Measurements from ENCODE around the gene KRTAP12-3.

The KRTAP12-3 gene

GRCh38 chr21:44701023-44701400 is 43.3 kb downstream of the KRTAP12-3 start:
- TF ChIP-seq CTCF (IDR thresholded peaks at IDR 0.05; ENCODE audit: low read depth, low read length): no peak
- no peak for DNase-seq (ENCODE audit: low read depth in 2 of 2)
- no peak overlapping the region for H3K4me3 ChIP-seq (replicated peaks in 1 of 2; ENCODE audit: low read depth in 2 of 2, low read length in 2 of 2)

GRCh38 chr21:44701541-44701940 is 43.8 kb downstream of the KRTAP12-3 start:
- no peak for TF ChIP-seq CTCF (IDR thresholded peaks at IDR 0.05; ENCODE audit: low read depth, low read length)
- DNase-seq (ENCODE audit: low read depth in 2 of 2): no peak
- no peak overlapping the region for H3K4me3 ChIP-seq (replicated peaks in 1 of 2; ENCODE audit: low read depth in 2 of 2, low read length in 2 of 2)

- H3K4me3 ChIP-seq (replicated peaks in 1 of 2; ENCODE audit: low read depth in 2 of 2, low read length in 2 of 2): no peak overlapping the region
- no peak for DNase-seq (ENCODE audit: low read depth in 2 of 2)
- TF ChIP-seq CTCF (IDR thresholded peaks at IDR 0.05; ENCODE audit: low read depth, low read length): no peak
Measured at GRCh38 chr21:44702111-44702972, 44.6 kb downstream of the KRTAP12-3 start.

GRCh38 chr21:44702973-44703730 is 45.4 kb downstream of the KRTAP12-3 start:
- no peak for DNase-seq (ENCODE audit: low read depth in 2 of 2)
- no peak overlapping the region for H3K4me3 ChIP-seq (replicated peaks in 1 of 2; ENCODE audit: low read depth in 2 of 2, low read length in 2 of 2)

GRCh38 chr21:44703731-44704635 is 46.3 kb downstream of the KRTAP12-3 start:
- TF ChIP-seq CTCF (IDR thresholded peaks at IDR 0.05; ENCODE audit: low read depth, low read length): no peak
- H3K4me3 ChIP-seq (replicated peaks in 1 of 2; ENCODE audit: low read depth in 2 of 2, low read length in 2 of 2): no peak overlapping the region
- no peak for DNase-seq (ENCODE audit: low read depth in 2 of 2)

More at GRCh38 chr21:44702973-44703730, 45.4 kb downstream of the KRTAP12-3 start:
- no peak for TF ChIP-seq CTCF (IDR thresholded peaks at IDR 0.05; ENCODE audit: low read depth, low read length)

GRCh38 chr21:44704636-44705001 is 46.9 kb downstream of the KRTAP12-3 start:
- DNase-seq (ENCODE audit: low read depth in 2 of 2): no peak
- H3K4me3 ChIP-seq (replicated peaks in 1 of 2; ENCODE audit: low read depth in 2 of 2, low read length in 2 of 2): no peak overlapping the region
- TF ChIP-seq CTCF (IDR thresholded peaks at IDR 0.05; ENCODE audit: low read depth, low read length): no peak
